ENCODE measurements around the gene CCDC92B. TPM values are rescaled to one million over a fixed set of nuclear protein-coding genes. Genes with fewer than 3 reads are reported as not detected.

The CCDC92B gene
- total RNA-seq, 4 donors from 2014 or later, result 0.48 to 0.82 (median 0.75) TPM; not detected in 1

- no peak for TF ChIP-seq CTCF (IDR thresholded peaks at IDR 0.05)
- no peak for TF ChIP-seq POLR2A (IDR thresholded peaks at IDR 0.05)
- TF ChIP-seq EP300 (IDR thresholded peaks at IDR 0.05; ENCODE audit: low read depth), result no peak
- TF ChIP-seq POLR2AphosphoS5 (IDR thresholded peaks at IDR 0.05), result no peak
- intact Hi-C loops (cut with DNase I; ENCODE audit: low total_unique reads) (no loop called here), in situ Hi-C loops (cut with MboI; ENCODE audit: low pct_ligation_motif_present in 1 of 4, low pct_unique_long_range_greater_than_20kb in 1 of 4, low sequenced_read_pairs in 3 of 4) (no loop called here)
- H3K36me3 ChIP-seq, result no peaks in the 10 kb centered on the region
- H3K4me3 ChIP-seq, result no peak overlapping the region
- DNase-seq, result no peak
- peaks cover 0 to 14% (median 10%) of the 10 kb centered on the region in 4 donors for H3K4me1 ChIP-seq
- H3K9me3 ChIP-seq, result no peaks in the 10 kb centered on the region
- WGBS, 2 donors (ENCODE audit: low coverage in 1 of 2), result 82% methylated on average over 9 of the region's 9 CpGs; no CpG with 5 or more reads in 1 of the 2 donors
- H3K27me3 ChIP-seq, result peaks cover 20% of the 10 kb centered on the region
- H3K27ac ChIP-seq, result no peak overlapping the region
Observed at GRCh38 chr17:2780931-2781454, 31.5 kb upstream of the CCDC92B start.

GRCh38 chr17:2780256-2780655 lies 30.8 kb upstream of the CCDC92B start:
- Histone ChIP-seq H3K9me3 (no peaks in the 10 kb centered on the region), H3K27ac (no peak overlapping the region), H3K27me3 (peaks cover 27% of the 10 kb centered on the region), H3K36me3 (no peaks in the 10 kb centered on the region), H3K4me1 (peaks cover 0 to 15% (median 9%) of the 10 kb centered on the region in 4 donors), H3K4me3 (no peak overlapping the region)
- in situ Hi-C loops (cut with MboI; ENCODE audit: low pct_ligation_motif_present in 1 of 4, low pct_unique_long_range_greater_than_20kb in 1 of 4, low sequenced_read_pairs in 3 of 4) (no loop called here), intact Hi-C loops (cut with DNase I; ENCODE audit: low total_unique reads) (no loop called here)
- no peak for TF ChIP-seq POLR2AphosphoS5 (IDR thresholded peaks at IDR 0.05)
- no peak for TF ChIP-seq EP300 (IDR thresholded peaks at IDR 0.05; ENCODE audit: low read depth)
- no peak for TF ChIP-seq POLR2A (IDR thresholded peaks at IDR 0.05)
- no peak for TF ChIP-seq CTCF (IDR thresholded peaks at IDR 0.05)
- WGBS, 2 donors (ENCODE audit: low coverage in 1 of 2), result 54% methylated on average over 12 of the region's 12 CpGs; no CpG with 5 or more reads in 1 of the 2 donors
- DNase-seq, result no peak

GRCh38 chr17:2779545-2779944 lies 30.1 kb upstream of the CCDC92B start:
- Histone ChIP-seq H3K27me3 (peaks cover 33% of the 10 kb centered on the region), H3K36me3 (no peaks in the 10 kb centered on the region), H3K27ac (no peak overlapping the region), H3K9me3 (no peaks in the 10 kb centered on the region), H3K4me3 (no peak overlapping the region), H3K4me1 (peaks cover 0 to 15% (median 9%) of the 10 kb centered on the region in 4 donors)
- in situ Hi-C loops (cut with MboI; ENCODE audit: low pct_ligation_motif_present in 1 of 4, low pct_unique_long_range_greater_than_20kb in 1 of 4, low sequenced_read_pairs in 3 of 4), result no loop called here
- TF ChIP-seq EP300 (IDR thresholded peaks at IDR 0.05; ENCODE audit: low read depth), result no peak
- no peak for TF ChIP-seq POLR2A (IDR thresholded peaks at IDR 0.05)
- no peak for TF ChIP-seq POLR2AphosphoS5 (IDR thresholded peaks at IDR 0.05)
- no peak for TF ChIP-seq CTCF (IDR thresholded peaks at IDR 0.05)
- no peak for DNase-seq
- intact Hi-C loops (cut with DNase I; ENCODE audit: low total_unique reads), result no loop called here
- WGBS, 2 donors (ENCODE audit: low coverage in 1 of 2), result 60 to 86% methylated on average over 1 to 7 of the region's 7 CpGs

- intact Hi-C loops (cut with DNase I; ENCODE audit: low total_unique reads), result no loop called here
- peaks cover 40% of the 10 kb centered on the region for H3K27me3 ChIP-seq
- TF ChIP-seq CTCF (IDR thresholded peaks at IDR 0.05) (no peak), POLR2AphosphoS5 (IDR thresholded peaks at IDR 0.05) (no peak), POLR2A (IDR thresholded peaks at IDR 0.05) (no peak), EP300 (IDR thresholded peaks at IDR 0.05; ENCODE audit: low read depth) (no peak)
- H3K9me3 ChIP-seq, result no peaks in the 10 kb centered on the region
- WGBS, 2 donors (ENCODE audit: low coverage in 1 of 2), result 73% methylated on average over 6 of the region's 6 CpGs; no CpG with 5 or more reads in 1 of the 2 donors
- H3K27ac ChIP-seq, result no peak overlapping the region
- H3K4me1 ChIP-seq, result peaks cover 0 to 15% (median 9%) of the 10 kb centered on the region in 4 donors
- no peak overlapping the region for H3K4me3 ChIP-seq
- DNase-seq, result no peak
- no peaks in the 10 kb centered on the region for H3K36me3 ChIP-seq
- in situ Hi-C loops (cut with MboI; ENCODE audit: low pct_ligation_motif_present in 1 of 4, low pct_unique_long_range_greater_than_20kb in 1 of 4, low sequenced_read_pairs in 3 of 4), result no loop called here
Observed at GRCh38 chr17:2778489-2778888, 29.0 kb upstream of the CCDC92B start.

Measured in transverse colon (tissue), 4 donors.